HEK293T (cell line): Measurements from ENCODE around the gene POU2AF3.

Experiments used
- BHLHE40 ChIP-seq: fragments of 450-650 bp; IDR thresholded peaks from 2 replicates; pipeline ENCODE4 v1.6.1; 2016; ENCODE audit warnings: mild to moderate bottlenecking, moderate library complexity, borderline replicate concordance
- ELF4 ChIP-seq: fragments of 450-650 bp; IDR thresholded peaks from 2 replicates; pipeline ENCODE4 v1.6.1; 2017; ENCODE audit warnings: antibody characterized with exemption
- FOXA1 ChIP-seq: fragments of 450-650 bp; IDR thresholded peaks from 2 replicates; pipeline ENCODE4 v1.6.1; 2016; ENCODE audit warnings: mild to moderate bottlenecking
- FOXK2 ChIP-seq: fragments of 450-650 bp; IDR thresholded peaks from 2 replicates; pipeline ENCODE4 v1.6.1; 2016; ENCODE audit warnings: mild to moderate bottlenecking
- L3MBTL2 ChIP-seq: fragments of 450-650 bp; conservative IDR thresholded peaks from 2 replicates; pipeline ENCODE4 v1.6.1; 2016; ENCODE audit warnings: mild to moderate bottlenecking

DNA sequence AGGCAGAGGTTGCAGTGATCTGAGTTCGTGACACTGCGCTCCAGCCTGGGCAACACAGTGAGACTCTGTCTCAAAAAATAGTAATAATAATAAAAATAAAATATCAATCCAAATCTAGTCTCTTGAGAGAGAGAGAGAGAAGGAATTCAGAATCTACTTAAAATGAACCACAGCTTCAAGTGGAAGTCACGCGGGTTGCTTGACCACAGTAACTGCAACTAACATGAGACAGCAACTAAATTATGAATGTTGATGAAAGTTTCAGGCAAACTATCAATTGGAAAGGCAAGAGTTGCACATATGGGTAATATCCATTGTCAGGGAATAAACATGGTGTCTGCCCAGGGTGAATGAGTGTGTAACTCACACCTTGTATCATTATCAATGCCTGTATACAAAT, 40.3 kb upstream of the POU2AF3 start:
- TF ChIP-seq FOXK2: no peak
- no peak for TF ChIP-seq ELF4
- TF ChIP-seq FOXA1: no peak
- TF ChIP-seq L3MBTL2: no peak
- TF ChIP-seq BHLHE40: no peak
